Natural killer cell (primary cell): ENCODE data around the gene NOS1AP. TPM values are rescaled to one million over a fixed set of nuclear protein-coding genes. Genes with fewer than 3 reads are reported as not detected.

Experiments used
- ATAC-seq, 3 donors: fragments of 150-1000 bp in 2 of 3; fragments of 200-7000 bp in 1 of 3; cut with Tn5 transposase; 1 replicate in 1 of 3; 2 replicates in 2 of 3; pipeline ENCODE4 v1.10.0; 2021; ENCODE audit warnings: mild to moderate bottlenecking in 2 of 3, moderate library complexity in 2 of 3
- DNase-seq, 2 donors: peaks; one replicate each; pipeline versions ENCODE4 v3.0.0 to v3.0.0-alpha.2; 2013 to 2021; ENCODE audit warnings: mixed read lengths in 1 of 2
- H3K27ac ChIP-seq: one replicate; pipeline ENCODE4 v1.5.1; 2013; ENCODE audit warnings: mild to moderate bottlenecking, low read length
- H3K27me3 ChIP-seq: one replicate; pipeline ENCODE4 v1.6.1; 2013; ENCODE audit warnings: low read length; ENCODE audit not compliant: control insufficient read depth, insufficient read depth
- H3K36me3 ChIP-seq: one replicate; pipeline ENCODE4 v1.6.1; 2013; ENCODE audit warnings: low read length; ENCODE audit not compliant: control insufficient read depth, insufficient read depth
- H3K4me1 ChIP-seq: one replicate; pipeline ENCODE4 v1.6.1; 2013; ENCODE audit warnings: low read length; ENCODE audit not compliant: control insufficient read depth, insufficient read depth
- H3K4me3 ChIP-seq: one replicate; pipeline ENCODE4 v1.5.1; 2013; ENCODE audit warnings: low read length
- H3K9me3 ChIP-seq: one replicate; pipeline ENCODE4 v1.6.1; 2013; ENCODE audit warnings: low read length; ENCODE audit not compliant: control insufficient read depth, insufficient read depth
- H3K27ac Mint-ChIP-seq, 2 donors: one replicate each; pipeline ENCODE4 v1.8.0; 2022; ENCODE audit warnings: mild to moderate bottlenecking in 2 of 2, mixed read lengths in 2 of 2, moderate library complexity in 1 of 2
- H3K27me3 Mint-ChIP-seq, 2 donors: one replicate each; pipeline ENCODE4 v1.8.0; 2022; ENCODE audit warnings: low read depth in 2 of 2, mixed read lengths in 2 of 2
- H3K36me3 Mint-ChIP-seq: one replicate; pipeline ENCODE4 v1.8.0; 2022; ENCODE audit warnings: mixed read lengths
- H3K4me1 Mint-ChIP-seq, 2 donors: one replicate each; pipeline ENCODE4 v1.8.0; 2022; ENCODE audit warnings: mixed read lengths in 2 of 2
- H3K4me3 Mint-ChIP-seq: one replicate; pipeline ENCODE4 v1.8.0; 2022; ENCODE audit warnings: mild to moderate bottlenecking, moderate library complexity, mixed read lengths
- H3K9me3 Mint-ChIP-seq, 2 donors: one replicate each; pipeline ENCODE4 v1.8.0; 2022; ENCODE audit warnings: mixed read lengths in 2 of 2
- CTCF ChIP-seq: fragments of 200-600 bp; IDR thresholded peaks from one replicate; pipeline ENCODE4 v1.8.0; 2022; ENCODE audit warnings: antibody characterized with exemption
- WGBS: methylation state at CpG from one replicate; pipeline ENCODE4 v1.1.7; 2013; ENCODE audit warnings: missing lambda C conversion rate; ENCODE audit not compliant: insufficient coverage; 5-methylcytosine and 5-hydroxymethylcytosine counted together
- intact Hi-C: fragments of 100-400 bp; cut with micrococcal nuclease; formaldehyde crosslinking; loops from one replicate; pipeline ENCODE4 v1.14.2; 2022
- total RNA-seq, 4 donors: library from RNA; stranded (reverse); fragments of 120-200 nt in 1 of 4; gene quantifications; one replicate each; pipeline versions ENCODE4 v1.2.3 to v1.2.4, GENCODE V29; 2013 to 2022

Gene NOS1AP
- total RNA-seq, 3 donors from 2014 or later (not counting 1 experiment from before 2014, with no cell fraction given): 0.09 to 0.20 TPM; not detected in 1

- no peaks in the 10 kb centered on the region for H3K9me3 Mint-ChIP-seq
- DNase-seq (no peak), ATAC-seq (no peak)
- H3K4me3 Mint-ChIP-seq: no peak overlapping the region
- H3K4me1 Mint-ChIP-seq: no peaks in the 10 kb centered on the region
- no peak overlapping the region for H3K27ac Mint-ChIP-seq
- H3K27me3 Mint-ChIP-seq: peaks cover 19 to 38% of the 10 kb centered on the region in 2 donors
- H3K4me3 ChIP-seq: no peak overlapping the region
- TF ChIP-seq CTCF: no peak
- WGBS: 54% methylated on average over 4 of the region's 4 CpGs
- H3K4me1 ChIP-seq: no peaks in the 10 kb centered on the region
- peaks cover 2% of the 10 kb centered on the region for H3K27me3 ChIP-seq
- no peaks in the 10 kb centered on the region for H3K9me3 ChIP-seq
- no peak overlapping the region for H3K27ac ChIP-seq
- intact Hi-C loops: no loop called here
- H3K36me3 Mint-ChIP-seq: no peaks in the 10 kb centered on the region
- H3K36me3 ChIP-seq: no peaks in the 10 kb centered on the region
These were observed 22.4 kb downstream of the NOS1AP start for GRCh38 chr1:162091681-162092524.

- Mint-ChIP-seq H3K4me3 (no peak overlapping the region), H3K36me3 (no peaks in the 10 kb centered on the region), H3K9me3 (no peaks in the 10 kb centered on the region), H3K4me1 (no peaks in the 10 kb centered on the region), H3K27me3 (peaks cover 13 to 47% of the 10 kb centered on the region in 2 donors), H3K27ac (no peak overlapping the region)
- Histone ChIP-seq H3K4me3 (no peak overlapping the region), H3K27ac (no peak overlapping the region), H3K9me3 (no peaks in the 10 kb centered on the region), H3K36me3 (no peaks in the 10 kb centered on the region), H3K4me1 (no peaks in the 10 kb centered on the region), H3K27me3 (peaks cover 2% of the 10 kb centered on the region)
- TF ChIP-seq CTCF: no peak
- 100% methylated on average over 1 of the region's 1 CpG for WGBS
- ATAC-seq (no peak), DNase-seq (no peak)
- intact Hi-C loops: no loop called here
These were observed 23.6 kb downstream of the NOS1AP start for GRCh38 chr1:162093095-162093494.

DNA sequence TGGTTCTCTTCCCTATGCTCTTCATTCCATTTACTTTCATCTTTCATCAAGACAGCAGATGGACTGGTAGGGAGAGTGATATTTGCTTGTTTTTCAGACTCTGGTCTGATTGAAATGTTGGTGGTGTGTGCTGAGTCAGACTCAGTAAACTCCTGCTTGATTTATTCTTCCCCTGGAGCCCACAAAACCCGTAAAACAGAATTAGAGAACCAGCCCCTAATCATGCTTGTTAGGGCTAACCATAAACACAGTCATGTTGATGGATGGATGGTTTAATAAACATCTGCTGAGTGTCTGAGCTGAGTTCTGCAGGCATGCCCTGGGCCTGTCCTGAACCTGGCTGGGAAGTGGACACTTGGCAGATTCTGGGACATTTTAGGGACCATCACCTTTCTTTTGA, 24.8 kb downstream of the NOS1AP start:
- DNase-seq (no peak), ATAC-seq (no peak)
- Histone ChIP-seq H3K27ac (no peak overlapping the region), H3K4me3 (no peak overlapping the region), H3K27me3 (peaks cover 2% of the 10 kb centered on the region), H3K9me3 (no peaks in the 10 kb centered on the region), H3K36me3 (no peaks in the 10 kb centered on the region), H3K4me1 (no peaks in the 10 kb centered on the region)
- intact Hi-C loops: no loop called here
- H3K4me1 Mint-ChIP-seq: no peaks in the 10 kb centered on the region
- H3K9me3 Mint-ChIP-seq: no peaks in the 10 kb centered on the region
- no CpG with 5 or more reads among the region's 1 CpG for WGBS
- H3K27me3 Mint-ChIP-seq: peaks cover 19 to 41% of the 10 kb centered on the region in 2 donors
- no peak overlapping the region for H3K4me3 Mint-ChIP-seq
- H3K27ac Mint-ChIP-seq: no peak overlapping the region
- no peak for TF ChIP-seq CTCF
- no peaks in the 10 kb centered on the region for H3K36me3 Mint-ChIP-seq

GRCh38 chr1:162094723-162095122, 25.2 kb downstream of the NOS1AP start:
- Histone ChIP-seq H3K4me3 (no peak overlapping the region), H3K9me3 (no peaks in the 10 kb centered on the region), H3K4me1 (no peaks in the 10 kb centered on the region), H3K27ac (no peak overlapping the region), H3K36me3 (no peaks in the 10 kb centered on the region), H3K27me3 (peaks cover 2% of the 10 kb centered on the region)
- H3K27me3 Mint-ChIP-seq: peaks cover 17 to 41% of the 10 kb centered on the region in 2 donors
- WGBS: no CpG with 5 or more reads among the region's 2 CpGs
- ATAC-seq: no peak
- H3K36me3 Mint-ChIP-seq: no peaks in the 10 kb centered on the region
- H3K9me3 Mint-ChIP-seq: no peaks in the 10 kb centered on the region
- H3K4me3 Mint-ChIP-seq: no peak overlapping the region
- H3K27ac Mint-ChIP-seq: no peak overlapping the region
- intact Hi-C loops: no loop called here
- no peak for DNase-seq
- H3K4me1 Mint-ChIP-seq: no peaks in the 10 kb centered on the region
- TF ChIP-seq CTCF: no peak
